Ovary (tissue), 9 donors: ENCODE measurements around the gene TMEM123. TPM values are rescaled to one million over a fixed set of nuclear protein-coding genes. Genes with fewer than 3 reads are reported as not detected.
"Not testable (repeated sequence)": the region's sequence is repeated elsewhere in the genome, so short reads cannot be mapped to it uniquely, and the experiment has no call there.

ENCODE experiments used
- DNase-seq, 5 donors: peaks; one replicate each; pipeline ENCODE4 v3.0.0-alpha.2; 2019 to 2020
- H3K27ac ChIP-seq, 2 donors: fragments of 200-600 bp; one replicate each; pipeline versions ENCODE4 v1.5.1 to v1.8.0; 2019 to 2022
- H3K27me3 ChIP-seq: fragments of 200-600 bp; one replicate; pipeline ENCODE4 v1.8.0; 2022
- H3K36me3 ChIP-seq: fragments of 200-600 bp; sonication (generic); one replicate; pipeline ENCODE4 v1.5.1; 2019
- H3K4me1 ChIP-seq: one replicate; pipeline ENCODE4 v1.8.1; 2013; ENCODE audit warnings: mild to moderate bottlenecking, moderate library complexity; ENCODE audit not compliant: insufficient read depth
- H3K4me3 ChIP-seq: fragments of 200-600 bp; sonication (generic); one replicate; pipeline ENCODE4 v1.5.1; 2017
- H3K9me3 ChIP-seq, 2 donors: fragments of 200-600 bp in 1 of 2; sonication (generic) in 1 of 2; one replicate each; pipeline versions ENCODE4 v1.5.1 to v1.8.1; 2013 to 2019; ENCODE audit warnings: mild to moderate bottlenecking in 1 of 2, moderate library complexity in 1 of 2
- CTCF ChIP-seq, 3 donors: fragments of 450-650 bp in 2 of 3; fragments of 200-600 bp in 1 of 3; IDR thresholded peaks; one replicate each; pipeline versions ENCODE4 v1.5.1 to v1.8.0; 2016 to 2022; ENCODE audit warnings: antibody characterized with exemption in 3 of 3, mild to moderate bottlenecking in 1 of 3
- EP300 ChIP-seq: sonication (generic); formaldehyde crosslinking; IDR thresholded peaks from one replicate; pipeline ENCODE4 v1.6.1; 2017; ENCODE audit warnings: antibody characterized with exemption
- POLR2A ChIP-seq: fragments of 450-650 bp; IDR thresholded peaks from one replicate; pipeline ENCODE4 v1.6.1; 2017; ENCODE audit warnings: antibody characterized with exemption, mild to moderate bottlenecking, moderate library complexity
- WGBS, 3 donors: extraction: QIAGEN DNeasy Blood & Tissue Kit in 1 of 3; methylation state at CpG; one replicate each; pipeline versions ENCODE4 v1.1.5 to v1.1.7; 2013 to 2017; 5-methylcytosine and 5-hydroxymethylcytosine counted together
- intact Hi-C, 4 donors: fragments of 100-400 bp; cut with DNase I; formaldehyde crosslinking; loops; one replicate each; pipeline versions ENCODE4 v1.11.0 to v1.15.1; 2022 to 2023
- polyA plus RNA-seq, 2 donors: library from polyadenylated mRNA; stranded (reverse); fragments of 200-250 nt in 1 of 2; fragments of 350-450 nt in 1 of 2; fragmentation: Illumina TruSeq in 1 of 2; extraction: RNeasy Lipid Tissue Mini Kit (QIAGEN cat#74804) in 1 of 2; gene quantifications; one replicate each; pipeline ENCODE4 v1.2.3, GENCODE V29; 2013 to 2014
- total RNA-seq, 7 donors: library from RNA; depleted of rRNA in 2 of 7; stranded (reverse); fragments of >200 nt in 2 of 7; fragmentation: NEBNext Ultra II Directional in 3 of 7; extraction: Animal tissue kit (Norgen Biotek cat#: 25700) in 3 of 7; gene quantifications; one replicate each; pipeline versions ENCODE4 v1.1.0 to v1.2.4, GENCODE V29; 2016 to 2023
- donor health status: DM: no; HTN: no; CAD: no; lungs with moderate emphysema.
- donor health status: DM: no; HTN: no; CAD: no.
- donor health status: Bipolar disorder and iron deficiency.
- donor health status: DM: yes; HTN: yes; CAD: no.
- donor health status: DM: no; HTN: no; CAD: no.
- donor health status: DM: yes; HTN: yes; CAD: no.

Gene TMEM123
- total and polyA plus RNA-seq, 9 donors, result 69.4 to 165 (median 124) TPM

- 53 to 66% (median 56%) methylated on average over 3 of the region's 3 CpGs for WGBS, 3 donors
- Histone ChIP-seq H3K4me1 (peaks cover 5% of the 10 kb centered on the region), H3K9me3 (no peaks in the 10 kb centered on the region), H3K27me3 (no peaks in the 10 kb centered on the region), H3K27ac (no peak overlapping the region), H3K4me3 (no peak overlapping the region), H3K36me3 (no peaks in the 10 kb centered on the region)
- no peak for DNase-seq
- intact Hi-C loops, result no loop called here
- TF ChIP-seq POLR2A (no peak), EP300 (no peak), CTCF (IDR thresholded peaks at IDR 0.05) (no peak)
Measured at GRCh38 chr11:102446606-102447005, 6.0 kb downstream of the TMEM123 start.

GRCh38 chr11:102444693-102445092 lies 7.9 kb downstream of the TMEM123 start:
- H3K36me3 ChIP-seq, H3K4me3 ChIP-seq, intact Hi-C loops, H3K9me3 ChIP-seq, H3K27me3 ChIP-seq, DNase-seq, H3K27ac ChIP-seq, H3K4me1 ChIP-seq: not testable (repeated sequence)
- 92 to 98% (median 96%) methylated on average over 5 of the region's 5 CpGs for WGBS, 3 donors

DNA sequence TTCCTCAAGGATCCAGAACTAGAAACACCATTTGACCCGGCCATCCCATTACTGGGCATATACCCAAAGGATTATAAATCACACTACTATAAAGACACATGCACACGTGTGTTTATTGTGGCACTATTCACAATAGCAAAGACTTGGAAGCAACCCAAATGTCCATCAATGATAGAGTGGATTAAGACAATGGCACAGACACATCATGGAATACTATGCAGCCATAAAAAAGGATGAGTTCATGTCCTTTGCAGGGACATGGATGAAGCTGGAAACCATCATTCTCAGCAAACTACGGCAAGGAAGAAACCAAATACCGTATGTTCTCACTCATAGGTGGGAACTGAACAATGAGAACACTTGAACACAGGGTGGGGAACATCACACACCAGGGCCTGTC lies 8.4 kb downstream of the TMEM123 start:
- intact Hi-C loops, H3K27ac ChIP-seq, H3K4me3 ChIP-seq, H3K4me1 ChIP-seq, H3K27me3 ChIP-seq, H3K9me3 ChIP-seq, DNase-seq, H3K36me3 ChIP-seq: not testable (repeated sequence)
- 84 to 88% (median 86%) methylated on average over 4 of the region's 4 CpGs for WGBS, 3 donors

DNA sequence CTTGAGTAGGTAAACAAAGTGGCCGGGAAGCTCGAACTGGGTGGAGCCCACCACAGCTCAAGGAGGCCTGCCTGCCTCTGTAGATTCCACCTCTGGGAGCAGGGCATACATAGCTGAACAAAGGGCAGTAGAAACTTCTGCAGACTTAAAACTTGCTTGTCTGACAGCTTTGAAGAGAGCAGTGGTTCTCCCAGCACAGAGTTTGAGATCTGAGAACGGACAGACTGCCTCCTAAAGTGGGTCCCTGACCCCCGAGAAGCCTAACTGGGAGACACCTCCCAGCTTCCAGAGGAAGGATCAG lies 13.6 kb downstream of the TMEM123 start:
- H3K27me3 ChIP-seq, DNase-seq, H3K4me1 ChIP-seq, H3K9me3 ChIP-seq, H3K4me3 ChIP-seq, H3K36me3 ChIP-seq, H3K27ac ChIP-seq: not testable (repeated sequence)
- WGBS, 3 donors, result 49 to 64% (median 53%) methylated on average over 4 of the region's 4 CpGs
- intact Hi-C loops, result loop anchor here in 1 of 4 donors (10.0 kb wide), 1 partner anchor 1186 kb away; no protein-coding TSS in a partner anchor

- intact Hi-C loops, result loop anchor here in 1 of 4 donors (10.0 kb wide), 1 partner anchor 1186 kb away; no protein-coding TSS in a partner anchor
- peak in 1 of 5 donors; percentile 19 for DNase-seq
- no peaks in the 10 kb centered on the region for H3K9me3 ChIP-seq
- no peaks in the 10 kb centered on the region for H3K27me3 ChIP-seq
- no peak overlapping the region for H3K4me3 ChIP-seq
- no peaks in the 10 kb centered on the region for H3K36me3 ChIP-seq
- TF ChIP-seq EP300, result no peak
- TF ChIP-seq CTCF (IDR thresholded peaks at IDR 0.05), result no peak
- TF ChIP-seq POLR2A, result no peak
- no peak overlapping the region for H3K27ac ChIP-seq
- peaks cover 2% of the 10 kb centered on the region for H3K4me1 ChIP-seq
- WGBS, 3 donors, result 81 to 84% (median 81%) methylated on average over 18 of the region's 18 CpGs
Measured at GRCh38 chr11:102438311-102439062, 14.1 kb downstream of the TMEM123 start.

DNA sequence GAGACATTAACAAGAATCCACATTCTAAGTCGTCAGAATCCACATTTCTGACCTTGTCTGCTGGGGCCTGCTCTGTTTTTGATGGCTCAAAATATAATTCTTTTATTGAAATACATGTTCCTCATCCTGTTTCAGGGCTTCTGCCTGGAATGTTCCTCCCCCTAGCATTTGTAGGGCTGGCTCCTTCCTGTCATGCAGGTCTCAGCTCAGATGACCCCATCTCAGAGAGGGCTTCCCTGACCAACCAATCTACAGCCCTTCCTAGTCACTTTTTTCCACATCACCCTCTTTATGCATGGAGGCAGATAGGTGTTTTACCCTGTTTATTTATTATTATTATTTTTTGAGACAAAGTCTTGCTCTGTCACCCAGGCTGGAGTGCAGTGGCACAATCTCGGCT lies 14.8 kb downstream of the TMEM123 start:
- H3K27me3 ChIP-seq, result no peaks in the 10 kb centered on the region
- H3K36me3 ChIP-seq, result no peaks in the 10 kb centered on the region
- intact Hi-C loops, result loop anchor here in 1 of 4 donors (10.0 kb wide), 1 partner anchor 1187 kb away; no protein-coding TSS in a partner anchor
- H3K27ac ChIP-seq, result no peak overlapping the region
- 61 to 65% (median 63%) methylated on average over 2 of the region's 2 CpGs for WGBS, 3 donors
- H3K4me3 ChIP-seq, result no peak overlapping the region
- H3K9me3 ChIP-seq, result no peaks in the 10 kb centered on the region
- TF ChIP-seq POLR2A (no peak), EP300 (no peak), CTCF (IDR thresholded peaks at IDR 0.05) (no peak)
- no peak for DNase-seq
- H3K4me1 ChIP-seq, result peaks cover 2% of the 10 kb centered on the region
